NCI-H1417 treated with DMSO at 0.1 percent for 48 hours (cell line): ENCODE measurements around the gene AOPEP.

Source experiments
- DNase-seq: peaks from one replicate; lab custom pipeline; 2025; lab: John Stamatoyannopoulos, UW

Gene AOPEP

GRCh38 chr9:95097279-95097678, 370.8 kb downstream of the AOPEP start:
- no peak for DNase-seq

DNA sequence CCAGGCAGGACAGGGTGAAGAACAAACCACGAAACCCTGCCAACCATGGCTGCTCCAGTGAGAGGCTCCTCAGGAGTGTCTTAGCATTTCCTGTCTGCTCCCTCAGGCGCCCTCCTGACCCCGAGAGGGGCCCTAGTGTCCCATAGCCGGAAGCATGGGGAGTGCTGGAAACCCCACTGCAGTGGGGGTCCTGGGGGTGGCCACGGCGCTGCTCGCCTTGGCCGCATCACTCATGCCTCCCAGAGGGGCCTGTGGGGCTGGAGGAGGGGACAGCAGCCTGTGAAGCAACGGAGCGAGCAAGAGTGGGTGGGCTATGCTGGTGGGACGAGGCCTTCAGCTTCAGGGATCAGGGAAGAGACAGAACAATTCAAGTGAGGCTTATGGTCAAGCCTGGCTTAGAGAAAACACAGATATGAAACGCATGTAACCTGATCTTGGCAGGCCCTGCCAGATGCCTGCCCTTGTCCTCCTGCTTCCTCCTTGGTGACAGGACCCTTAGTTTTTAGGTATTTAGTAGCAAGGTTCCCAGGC, 372.0 kb downstream of the AOPEP start:
- DNase-seq, result no peak

DNA sequence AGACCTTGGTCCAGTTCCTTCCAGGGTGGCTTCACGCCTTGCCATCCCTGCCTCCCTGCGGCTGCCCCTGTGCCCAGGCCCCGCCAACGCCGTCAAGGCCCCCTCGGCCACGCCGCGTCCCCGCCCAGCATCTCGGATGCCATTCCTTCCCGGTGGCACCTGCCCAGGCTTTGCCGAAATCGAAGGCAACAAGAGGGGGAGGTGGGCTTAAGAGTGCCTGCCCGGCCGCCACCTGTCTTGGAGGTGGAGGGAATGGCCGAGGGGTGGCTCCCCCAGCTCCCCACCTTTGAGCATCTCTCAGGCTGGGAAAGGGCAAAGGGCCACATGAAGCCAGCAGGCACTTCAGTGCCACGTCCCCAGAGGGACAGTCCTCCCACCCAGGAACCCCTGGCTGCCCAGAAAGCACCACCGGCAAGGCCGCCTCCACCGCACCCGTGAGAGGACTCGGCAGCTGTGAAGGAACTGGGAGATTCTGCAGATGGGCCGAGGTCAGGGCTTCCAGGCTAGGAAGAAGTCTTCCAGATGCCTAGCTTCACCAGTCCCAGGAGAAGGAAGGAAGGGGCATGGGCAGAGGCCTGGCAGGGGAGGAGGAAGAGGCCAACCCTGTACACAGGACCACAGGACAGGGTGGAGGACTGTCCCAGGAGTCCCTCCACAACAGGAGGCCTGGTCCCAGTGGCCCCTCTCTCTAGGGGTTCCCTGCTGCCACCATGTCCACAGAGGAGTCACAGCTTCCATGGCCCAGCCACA, 373.0 kb downstream of the AOPEP start:
- DNase-seq, result no peak

DNA sequence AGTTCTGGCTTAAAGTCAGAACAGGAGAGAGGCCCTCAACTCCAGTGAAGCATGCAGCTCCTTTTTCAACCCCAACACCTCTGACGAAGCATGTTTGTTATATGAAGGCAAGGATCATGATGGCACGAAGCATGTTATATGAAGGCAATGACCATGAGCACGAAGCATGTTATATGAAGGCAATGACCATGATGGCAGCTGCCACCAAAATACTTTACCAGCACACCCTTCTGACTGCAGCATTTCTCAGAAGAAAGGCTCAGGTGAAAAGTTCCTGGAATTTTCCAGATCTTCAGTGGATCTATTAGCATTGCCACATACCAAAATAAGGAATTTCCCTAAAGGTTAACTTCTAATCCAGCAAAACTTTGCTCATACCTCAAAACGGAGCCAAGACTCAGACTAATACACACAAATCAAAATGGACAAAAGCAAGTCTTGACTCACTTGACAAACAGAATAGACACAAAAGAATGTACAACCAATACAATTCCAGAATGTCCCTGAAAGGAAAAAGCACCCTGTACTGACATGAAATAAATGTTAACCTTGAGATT, 373.6 kb downstream of the AOPEP start:
- no peak for DNase-seq

- DNase-seq, result no peak
Observed at GRCh38 chr9:95101326-95101725, 374.8 kb downstream of the AOPEP start.

GRCh38 chr9:95102001-95102433, 375.5 kb downstream of the AOPEP start:
- no peak for DNase-seq

- DNase-seq, result no peak
Observed at GRCh38 chr9:95102572-95102971, 376.1 kb downstream of the AOPEP start.

GRCh38 chr9:95103281-95103771, 376.8 kb downstream of the AOPEP start:
- no peak for DNase-seq

DNA sequence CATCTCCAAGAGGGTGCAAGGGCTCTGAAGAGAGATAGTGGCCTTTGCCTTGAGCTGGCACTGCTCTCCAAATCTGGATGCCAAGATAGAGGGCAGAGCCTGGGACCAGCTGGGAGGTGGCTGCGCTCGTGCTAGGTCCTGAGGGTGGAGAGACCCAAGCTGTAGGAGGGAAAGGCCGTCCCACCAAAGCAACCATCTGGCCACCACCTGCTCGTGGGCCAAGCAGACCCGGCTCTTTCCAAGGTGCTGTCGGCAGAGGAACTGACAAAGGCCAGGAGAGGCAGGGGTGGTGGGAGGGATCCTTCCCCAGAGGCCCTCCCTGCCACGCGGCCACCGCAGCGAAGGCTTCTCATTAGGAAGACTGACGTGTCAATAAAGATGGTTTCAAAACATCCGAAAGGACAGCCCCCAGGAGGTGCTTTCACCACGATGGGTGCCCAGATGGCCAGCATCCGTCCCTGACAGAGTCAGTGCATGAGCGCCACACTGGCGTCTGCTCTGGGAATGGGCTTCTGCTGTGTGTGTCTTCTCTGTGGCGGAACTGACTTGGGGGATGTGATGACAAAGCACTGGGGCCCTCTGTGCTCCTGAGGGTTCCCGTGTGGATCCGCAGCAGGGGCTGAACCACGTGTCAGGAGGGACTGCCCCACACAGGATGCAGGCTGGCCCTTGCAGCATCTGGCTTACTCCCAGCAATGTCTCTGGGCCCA, 377.5 kb downstream of the AOPEP start:
- no peak for DNase-seq

- DNase-seq, result no peak
Observed at GRCh38 chr9:95104581-95104960, 378.1 kb downstream of the AOPEP start.

GRCh38 chr9:95104980-95105379, 378.5 kb downstream of the AOPEP start:
- no peak for DNase-seq

- DNase-seq, result no peak
Observed at GRCh38 chr9:95105519-95106287, 379.2 kb downstream of the AOPEP start.

DNA sequence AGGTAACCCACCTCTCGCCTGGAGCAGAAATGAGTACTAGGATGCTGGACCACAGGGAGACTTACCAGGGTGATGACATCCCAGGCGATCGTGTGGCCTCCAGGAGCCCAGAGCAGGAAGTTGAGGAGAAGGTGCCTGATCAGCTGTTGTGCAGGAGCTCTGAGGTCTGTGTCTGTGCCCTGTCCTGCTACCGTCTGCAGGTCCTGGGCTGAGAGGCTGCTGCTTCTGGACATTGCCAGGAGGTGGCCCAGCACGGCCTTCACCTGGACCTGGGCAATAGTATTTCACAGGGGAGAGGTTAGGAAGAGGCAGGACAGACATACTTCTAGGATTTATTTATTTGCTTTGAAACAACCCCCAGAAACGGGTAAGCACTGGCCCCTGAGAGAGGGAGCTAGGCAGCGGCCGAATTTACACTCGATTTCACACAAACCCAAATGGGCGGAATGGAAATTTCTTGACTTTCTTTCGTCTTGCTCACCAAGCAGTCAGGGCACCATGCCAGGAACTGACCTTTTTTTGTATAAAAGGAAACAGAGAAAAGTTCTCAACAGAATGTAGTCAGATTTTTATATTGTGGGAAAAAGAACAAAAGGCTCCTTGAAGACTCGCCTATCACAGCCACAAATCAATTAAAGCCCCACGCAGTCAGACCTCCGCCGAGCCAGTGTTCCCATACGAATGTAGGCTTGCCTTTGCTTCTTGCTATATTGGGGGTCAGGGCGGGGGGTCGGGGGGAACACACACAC, 380.7 kb downstream of the AOPEP start:
- no peak for DNase-seq

GRCh38 chr9:95107976-95108375, 381.5 kb downstream of the AOPEP start:
- no peak for DNase-seq

DNA sequence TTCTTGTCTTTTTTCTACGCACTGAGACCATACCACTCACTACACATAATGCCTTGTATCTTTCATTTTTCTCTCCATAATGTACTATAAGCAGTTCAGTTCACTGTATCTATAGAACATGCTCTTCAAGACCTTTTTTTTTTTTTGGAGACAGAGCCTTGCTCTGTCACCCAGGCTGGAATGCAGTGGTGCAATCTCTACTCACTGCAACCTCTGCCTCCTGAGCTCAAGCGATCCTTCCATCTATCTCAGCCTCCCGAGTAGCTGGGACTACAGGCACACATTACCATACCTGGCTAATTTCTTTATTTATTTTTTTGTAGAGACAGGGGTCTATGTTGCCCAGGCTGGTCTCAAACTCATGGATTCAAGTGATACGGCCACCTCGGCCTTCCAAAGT, 382.3 kb downstream of the AOPEP start:
- DNase-seq, result no peak

- no peak for DNase-seq
Observed at GRCh38 chr9:95109456-95109855, 383.0 kb downstream of the AOPEP start.

DNA sequence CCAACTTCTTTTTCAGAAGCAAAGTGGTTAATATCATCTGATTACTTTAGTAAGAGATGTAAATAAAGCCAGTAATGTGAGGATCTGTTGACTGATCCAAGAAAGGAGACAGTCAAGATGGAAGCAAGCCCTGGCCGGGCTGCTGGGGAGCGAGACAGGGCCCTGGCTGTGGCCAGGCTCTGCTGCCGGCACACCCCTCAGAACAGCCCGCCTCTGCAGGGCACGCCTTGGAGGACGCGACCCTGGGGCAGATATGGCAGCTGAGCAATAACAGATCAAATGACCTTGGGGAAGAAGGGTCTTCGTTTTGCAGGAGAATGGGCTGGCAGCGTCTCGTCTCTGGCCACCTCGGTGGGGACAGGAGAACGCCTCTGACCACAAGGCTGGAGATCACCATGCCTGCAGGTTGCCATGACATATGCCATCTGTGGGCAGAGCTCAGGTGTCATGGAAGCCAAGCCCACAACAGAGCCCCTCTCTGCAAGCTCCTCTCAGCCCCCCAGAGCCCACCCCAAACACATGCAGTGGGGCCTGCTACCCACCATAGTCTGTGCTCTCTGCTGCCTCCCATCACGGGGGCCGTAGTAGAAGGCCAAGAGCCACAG, 384.5 kb downstream of the AOPEP start:
- no peak for DNase-seq

GRCh38 chr9:95111716-95112115, 385.2 kb downstream of the AOPEP start:
- no peak for DNase-seq

DNA sequence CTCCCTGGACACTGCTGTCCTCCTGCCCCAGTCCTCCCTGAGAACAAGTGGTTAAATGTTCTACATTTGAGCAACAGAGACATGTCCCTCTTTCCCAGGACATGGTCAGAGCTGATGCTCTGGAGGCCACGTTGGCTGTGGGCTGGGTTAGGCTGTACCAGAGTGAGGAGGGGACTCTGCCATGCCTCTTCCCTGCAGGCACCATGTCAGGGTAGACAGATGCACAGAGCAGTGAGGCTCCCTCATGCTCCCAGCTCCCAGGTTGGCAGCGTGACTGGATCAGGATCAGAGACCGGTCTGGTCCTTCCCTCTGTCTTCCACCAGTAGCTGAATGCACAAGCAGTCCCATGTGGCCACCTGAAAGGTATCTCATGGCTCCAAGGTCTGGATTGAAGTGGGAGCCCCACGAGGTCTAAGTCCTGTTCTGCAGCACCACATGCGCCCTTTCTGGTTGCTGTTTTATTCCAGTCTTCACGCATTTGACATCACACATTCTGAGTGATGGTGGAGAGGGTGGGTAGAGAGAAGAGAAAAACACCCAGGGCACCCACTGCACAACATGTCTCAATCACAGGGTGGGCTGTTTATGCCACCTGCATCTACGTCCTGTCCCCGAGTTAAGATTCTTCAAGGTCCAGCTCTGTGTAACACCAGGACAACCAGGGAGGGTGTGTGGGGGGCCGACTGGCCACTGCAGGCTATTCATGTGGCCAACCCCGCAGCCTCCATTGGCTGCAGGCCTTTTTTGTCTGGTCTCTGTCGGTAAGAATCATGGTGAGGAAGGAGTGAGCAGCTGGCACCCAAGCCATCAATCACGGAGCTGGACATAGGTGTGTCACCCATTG, 386.2 kb downstream of the AOPEP start:
- no peak for DNase-seq

GRCh38 chr9:95115104-95115503, 388.6 kb downstream of the AOPEP start:
- DNase-seq, result no peak
